HG02973 (cell line): ENCODE data around the gene TPD52L1.

ENCODE experiments used
- ATAC-seq: cut with Tn5 transposase; IDR thresholded peaks from one replicate; pipeline ENCODE4 v1.9.1; 2021; ENCODE audit warnings: moderate library complexity; ENCODE audit not compliant: unreplicated experiment

The TPD52L1 gene

DNA sequence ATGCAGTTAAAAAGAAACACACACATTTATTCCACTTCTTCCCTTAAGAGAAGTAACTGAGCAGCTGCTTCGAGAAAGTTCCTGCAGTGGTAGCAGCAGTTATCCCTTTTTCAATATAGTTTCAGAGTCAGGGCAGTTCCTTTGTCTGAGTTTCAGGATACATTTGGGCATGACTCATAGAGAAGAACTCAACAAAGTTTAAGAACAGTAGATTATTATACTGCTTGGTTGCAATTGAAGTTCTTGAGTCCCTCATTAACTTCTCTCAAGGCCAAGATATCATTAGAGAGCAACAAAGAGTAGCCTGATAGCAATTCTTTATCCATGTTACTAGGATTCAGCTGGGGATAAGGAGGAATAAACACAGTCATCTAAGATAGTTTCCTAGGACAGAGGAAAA lies 54.4 kb downstream of the TPD52L1 start:
- no peak for ATAC-seq

DNA sequence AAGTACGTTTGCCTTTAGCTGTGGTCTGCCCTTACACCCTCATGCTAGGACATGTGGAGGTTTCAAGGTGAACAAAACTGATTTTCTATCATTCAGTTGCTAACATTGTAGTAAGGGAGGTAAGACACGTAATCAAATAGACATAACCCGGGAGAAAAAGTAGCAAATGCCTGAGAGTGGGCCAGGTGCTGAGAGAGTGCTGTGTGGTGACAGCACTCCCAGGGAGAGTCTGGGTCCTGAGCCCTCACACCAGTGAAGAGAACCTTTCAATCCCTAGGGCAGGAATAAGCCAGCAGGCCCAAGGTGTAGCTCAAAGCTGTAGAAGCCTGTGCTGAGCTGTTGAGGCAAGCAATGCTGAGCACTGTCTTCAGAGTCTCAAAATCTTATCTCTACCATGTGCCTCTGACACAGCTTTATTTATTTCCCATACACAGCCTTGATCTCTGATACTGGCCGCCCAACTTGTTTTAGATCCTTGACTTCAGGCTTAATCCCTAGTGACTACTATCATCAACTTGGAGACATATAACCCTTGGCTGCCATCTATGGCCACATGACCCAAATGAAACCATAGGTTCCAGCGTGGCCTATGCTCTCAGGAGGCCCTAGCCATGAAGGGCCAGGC lies 55.2 kb downstream of the TPD52L1 start:
- ATAC-seq: no peak

DNA sequence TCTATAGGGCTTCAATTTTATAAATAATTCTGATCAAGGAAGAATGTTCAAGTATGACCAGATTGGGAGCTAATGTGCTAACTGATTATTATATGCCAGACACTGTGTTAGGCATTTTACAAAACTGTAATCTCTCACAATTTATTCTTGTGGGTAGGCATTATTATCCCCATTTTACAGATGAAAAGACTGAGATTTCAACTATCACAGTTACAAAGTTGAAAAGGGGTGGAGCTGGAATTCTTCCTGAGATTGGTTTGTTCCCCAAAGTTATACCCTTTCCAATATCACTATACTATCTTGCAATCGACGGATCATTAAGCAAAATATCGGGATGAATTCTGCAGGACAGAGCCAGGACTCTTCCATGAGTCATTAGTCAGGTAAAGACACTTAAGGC lies 57.1 kb downstream of the TPD52L1 start:
- no peak for ATAC-seq

DNA sequence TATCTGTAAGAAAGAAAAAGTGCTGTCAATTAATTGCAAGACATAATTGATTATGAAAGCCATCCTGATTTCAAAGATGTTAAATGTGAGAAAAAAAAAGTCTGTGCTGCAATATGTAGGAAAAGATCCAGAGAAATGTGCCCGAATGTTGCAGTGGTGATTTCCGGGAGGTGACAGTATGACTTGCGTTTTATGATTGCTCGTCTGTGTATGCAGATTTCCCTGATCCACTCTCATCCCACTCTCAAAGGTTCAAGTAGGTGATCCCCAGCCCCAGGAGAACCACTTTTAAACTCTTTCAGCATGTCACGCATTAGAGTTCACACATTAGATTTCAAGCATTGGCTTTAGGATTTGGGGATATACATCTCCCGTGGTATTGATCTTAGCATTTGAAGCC lies 57.8 kb downstream of the TPD52L1 start:
- no peak for ATAC-seq

DNA sequence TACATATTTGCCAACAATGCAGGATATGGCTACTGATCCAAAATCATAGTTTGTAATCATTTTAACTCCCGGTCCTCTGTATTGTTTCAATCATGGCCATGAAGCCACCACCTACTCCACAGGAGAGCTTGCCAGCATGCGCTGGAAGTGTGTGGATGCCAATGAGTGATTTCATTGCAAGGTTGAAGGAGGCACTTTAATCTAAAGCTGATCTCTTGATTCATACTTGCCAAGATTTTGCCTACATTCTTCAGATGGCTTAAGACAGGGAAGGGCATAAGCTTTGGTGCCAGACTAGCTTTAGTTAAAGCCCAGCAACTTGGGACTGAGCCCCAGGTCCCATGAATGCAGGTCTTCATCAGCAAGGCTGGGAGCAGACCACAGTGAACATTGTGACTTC lies 58.8 kb downstream of the TPD52L1 start:
- ATAC-seq: no peak

DNA sequence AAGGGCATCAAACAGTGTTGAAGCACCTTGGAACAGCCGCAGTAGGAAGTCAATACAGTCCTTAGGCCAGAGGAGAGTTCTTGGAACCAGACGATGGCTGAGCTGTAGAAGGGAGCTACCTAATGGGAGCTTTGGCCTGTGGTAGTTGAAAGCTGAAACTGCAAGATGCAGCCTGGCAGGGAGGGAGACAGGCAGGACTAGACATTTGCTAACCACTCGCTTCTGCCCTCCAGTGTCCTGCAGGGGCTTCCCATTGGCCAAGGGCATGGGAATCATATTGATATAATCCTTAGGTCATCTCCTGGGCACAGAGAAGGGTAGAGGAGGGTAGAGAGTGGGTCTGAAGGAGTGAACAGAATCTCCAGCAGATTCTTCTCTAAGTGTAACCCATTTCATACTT lies 60.4 kb downstream of the TPD52L1 start:
- no peak for ATAC-seq

DNA sequence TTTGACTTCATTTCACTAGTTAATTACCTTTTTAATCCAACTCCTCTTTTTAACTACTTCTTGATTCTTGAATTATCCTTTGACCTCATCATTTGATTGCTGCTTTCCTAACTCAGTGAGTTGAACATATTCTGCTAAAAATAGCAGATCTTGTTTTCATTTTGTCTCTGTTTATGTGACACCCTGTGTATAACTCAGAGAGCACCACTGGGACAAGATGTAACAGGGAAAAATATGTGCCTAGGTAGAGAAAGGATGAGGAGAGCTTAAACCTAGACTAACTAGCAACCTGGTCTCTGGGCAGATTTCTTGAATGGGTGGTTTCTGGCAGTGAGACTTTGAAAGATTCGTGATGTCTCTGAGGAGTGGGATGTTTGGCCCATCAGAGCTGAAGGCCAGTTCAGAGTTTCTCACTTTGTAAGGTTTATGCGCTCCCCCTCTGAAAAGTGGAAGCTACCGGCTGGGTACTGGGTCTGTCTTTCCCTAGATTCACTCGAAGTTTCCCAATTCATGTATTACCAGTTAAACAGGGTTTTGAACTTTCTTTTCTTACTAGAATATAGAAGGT lies 61.8 kb downstream of the TPD52L1 start:
- ATAC-seq: no peak

DNA sequence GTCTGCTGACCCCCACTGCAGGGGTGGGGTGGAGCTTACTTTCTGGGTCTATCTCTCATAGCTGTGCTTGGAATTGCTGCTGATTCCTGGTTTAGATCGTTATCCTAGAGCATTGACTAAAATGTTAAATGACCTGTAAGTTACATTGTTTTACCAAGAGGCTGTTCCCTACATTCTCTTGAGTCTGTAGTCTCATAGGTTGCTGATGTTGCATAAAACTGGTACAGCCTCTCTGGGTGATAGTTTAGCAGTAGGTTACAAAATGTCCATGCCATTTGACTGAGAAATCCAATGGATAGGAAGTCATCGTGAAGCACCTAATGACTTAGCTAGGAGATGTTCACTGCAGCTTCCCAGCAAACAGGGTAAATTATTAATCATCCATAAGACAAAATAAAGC lies 62.4 kb downstream of the TPD52L1 start:
- no peak for ATAC-seq

DNA sequence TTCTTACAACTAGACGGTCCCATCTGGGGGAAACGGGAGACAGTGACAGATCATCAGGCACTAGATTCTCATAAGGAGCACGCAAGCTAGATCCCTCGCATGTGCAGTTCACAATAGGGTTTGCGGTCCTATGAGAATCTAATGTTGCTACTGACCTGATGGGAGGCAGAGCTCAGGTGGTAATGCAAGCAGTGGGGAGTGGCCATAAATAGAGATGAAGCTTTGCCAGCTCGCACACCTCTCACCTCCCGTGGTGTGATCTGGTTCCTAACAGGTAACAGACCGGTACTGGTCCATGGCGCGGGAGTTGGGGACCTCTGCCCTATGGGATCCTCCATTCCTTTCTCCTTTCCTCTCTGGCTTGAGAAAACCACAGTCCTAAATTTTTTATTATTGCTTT lies 63.8 kb downstream of the TPD52L1 start:
- ATAC-seq: no peak

DNA sequence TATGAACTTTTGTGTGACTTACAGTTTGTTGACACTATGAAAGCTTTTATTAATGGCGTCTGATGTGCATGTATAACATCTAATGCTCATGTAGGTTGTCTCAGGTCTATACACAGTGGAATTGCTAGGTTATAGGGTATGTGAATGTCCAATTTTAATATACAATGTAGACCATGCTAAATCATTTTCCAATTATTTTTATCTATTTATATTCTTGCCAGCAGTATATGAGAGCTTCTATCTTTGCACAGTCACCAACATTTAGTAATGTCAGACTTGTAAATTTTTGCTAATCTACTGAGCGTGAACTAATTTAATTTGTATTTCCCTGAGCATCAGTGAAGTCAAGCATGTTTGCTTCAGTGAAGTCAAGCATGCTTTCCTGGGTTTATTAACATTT lies 64.4 kb downstream of the TPD52L1 start:
- ATAC-seq: no peak

DNA sequence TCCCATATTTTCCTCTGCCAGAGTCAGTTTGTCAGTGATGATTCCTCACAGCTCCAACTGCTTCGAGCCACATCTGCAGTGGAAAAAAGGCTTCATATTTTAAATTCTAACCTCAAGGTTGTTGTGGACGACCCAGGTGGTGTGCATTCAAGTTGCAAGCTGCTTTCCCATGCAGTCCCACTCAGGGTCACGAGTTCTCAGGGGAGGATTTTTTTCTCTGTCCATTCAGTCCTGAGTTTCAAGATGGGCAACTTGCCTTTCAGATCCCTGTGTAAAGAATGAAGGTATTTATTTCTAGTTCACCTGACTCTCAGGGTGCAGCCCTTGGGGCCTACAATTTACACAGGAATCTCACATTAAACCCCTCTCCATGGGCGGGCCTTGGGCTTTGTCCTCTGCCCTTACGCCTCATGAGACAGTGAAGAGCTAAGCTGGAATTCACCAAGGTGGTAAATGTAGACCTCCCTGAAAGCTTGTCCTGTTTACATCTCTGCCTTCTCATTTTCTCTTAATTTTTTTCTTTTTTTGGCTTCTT lies 65.9 kb downstream of the TPD52L1 start:
- no peak for ATAC-seq

DNA sequence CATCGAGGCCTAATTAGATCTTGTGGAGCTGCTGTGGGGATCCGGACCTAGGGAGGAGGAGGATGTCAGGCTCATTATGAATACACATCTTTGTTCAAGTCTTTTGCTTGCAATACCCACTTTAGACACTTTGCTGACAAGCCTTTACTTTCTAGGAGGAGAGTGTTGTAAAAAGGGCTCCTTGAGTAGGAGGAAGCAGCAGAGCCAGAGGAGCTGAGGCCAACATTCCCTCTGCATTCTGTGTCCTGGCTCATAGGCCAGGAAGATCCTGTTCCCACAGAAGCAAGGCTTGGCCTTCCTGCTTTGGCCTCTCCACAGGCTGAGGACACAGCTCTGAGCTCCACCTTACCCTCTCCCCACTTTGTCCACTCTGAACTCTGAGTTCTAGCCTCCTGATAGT lies 67.1 kb downstream of the TPD52L1 start:
- no peak for ATAC-seq

DNA sequence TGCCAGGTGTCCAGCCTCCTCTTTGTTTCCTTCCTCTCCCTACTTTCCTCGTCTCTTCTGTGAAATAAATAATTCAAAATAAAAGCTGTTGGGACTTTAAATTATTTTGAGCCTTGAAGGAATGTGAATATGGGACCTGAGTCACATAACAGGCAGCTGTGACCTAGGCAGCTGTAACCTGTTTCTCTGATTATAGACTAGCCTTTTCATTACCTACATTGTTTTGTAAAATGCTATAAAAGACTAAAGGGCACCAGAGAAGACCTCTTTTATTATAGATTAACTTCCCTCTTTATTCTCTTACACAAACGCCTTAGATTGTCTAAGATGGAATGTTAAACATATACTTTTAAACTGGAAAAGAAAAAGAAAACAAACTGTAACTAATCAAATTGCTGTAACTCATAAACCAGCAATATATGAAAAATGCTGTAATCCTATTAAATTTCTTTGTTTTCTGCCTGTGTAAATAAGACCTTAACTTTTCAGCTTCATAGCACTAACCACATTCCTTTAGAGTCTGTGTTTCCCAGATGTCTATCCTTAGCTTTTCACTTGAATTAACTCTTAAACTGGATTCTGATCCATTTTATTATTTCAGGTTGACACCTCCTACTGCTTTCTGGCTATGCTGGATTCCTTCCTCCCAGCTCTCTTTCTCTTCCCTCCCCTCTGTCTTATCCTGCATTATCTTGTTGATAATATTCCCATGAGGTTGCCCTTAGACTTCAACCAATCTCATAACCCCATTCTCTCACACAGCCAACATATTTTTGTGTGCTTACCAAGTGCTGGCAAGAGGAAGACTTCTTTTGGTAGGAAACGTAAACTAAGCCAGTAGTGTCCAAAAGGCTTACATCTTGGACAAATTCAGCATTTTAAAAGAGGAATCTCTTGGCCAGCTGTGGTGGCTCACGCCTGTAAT lies 69.2 kb downstream of the TPD52L1 start:
- no peak for ATAC-seq

DNA sequence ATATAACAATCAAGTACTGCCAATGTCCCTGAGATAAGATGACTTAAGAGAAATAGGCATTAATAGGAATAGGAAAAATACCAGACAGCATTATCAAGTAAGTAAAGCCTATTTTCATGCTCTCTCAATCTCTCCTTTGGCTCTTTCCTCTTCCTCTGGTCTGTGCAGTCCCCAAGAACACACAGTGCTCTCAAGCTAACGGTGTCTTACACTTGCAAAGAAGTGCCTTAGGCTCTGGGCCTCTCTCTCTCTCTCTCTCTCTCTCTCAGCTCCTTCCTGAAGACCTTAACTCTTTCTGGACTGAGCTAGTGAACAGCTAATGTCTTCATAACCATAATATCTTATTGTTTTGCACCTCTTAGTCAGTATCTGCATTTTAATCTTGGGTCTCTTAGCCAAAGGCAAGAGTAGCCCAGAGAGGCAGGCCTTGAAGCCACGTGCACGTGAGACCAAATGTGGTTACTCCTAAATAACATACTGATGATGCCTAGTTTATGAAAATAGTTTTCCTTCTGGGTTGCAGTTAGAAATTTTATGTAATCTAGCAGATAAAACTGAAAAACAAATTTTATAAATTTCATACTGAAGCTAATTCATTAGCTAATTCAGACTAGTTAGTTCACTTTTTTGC lies 70.8 kb downstream of the TPD52L1 start:
- ATAC-seq: no peak

DNA sequence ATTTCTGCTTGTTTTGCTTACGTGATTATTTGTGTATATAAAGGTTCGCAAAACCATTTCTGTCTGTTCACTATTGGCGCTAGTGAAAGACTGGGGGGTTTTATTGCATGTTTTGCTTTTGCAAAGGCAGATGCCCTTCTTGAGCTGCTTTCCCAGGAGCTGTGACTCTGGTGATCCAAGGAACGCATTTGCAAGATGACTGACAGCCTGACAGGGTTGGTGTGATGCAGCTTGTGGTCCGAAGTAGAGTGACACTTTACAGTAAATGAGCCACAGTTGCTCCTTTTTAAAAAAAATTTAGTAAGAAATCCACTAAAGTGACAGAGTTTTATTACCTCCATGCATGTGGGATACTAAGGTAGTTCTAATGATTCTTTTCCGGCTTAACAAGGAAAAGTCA lies 73.7 kb downstream of the TPD52L1 start:
- ATAC-seq: no peak

DNA sequence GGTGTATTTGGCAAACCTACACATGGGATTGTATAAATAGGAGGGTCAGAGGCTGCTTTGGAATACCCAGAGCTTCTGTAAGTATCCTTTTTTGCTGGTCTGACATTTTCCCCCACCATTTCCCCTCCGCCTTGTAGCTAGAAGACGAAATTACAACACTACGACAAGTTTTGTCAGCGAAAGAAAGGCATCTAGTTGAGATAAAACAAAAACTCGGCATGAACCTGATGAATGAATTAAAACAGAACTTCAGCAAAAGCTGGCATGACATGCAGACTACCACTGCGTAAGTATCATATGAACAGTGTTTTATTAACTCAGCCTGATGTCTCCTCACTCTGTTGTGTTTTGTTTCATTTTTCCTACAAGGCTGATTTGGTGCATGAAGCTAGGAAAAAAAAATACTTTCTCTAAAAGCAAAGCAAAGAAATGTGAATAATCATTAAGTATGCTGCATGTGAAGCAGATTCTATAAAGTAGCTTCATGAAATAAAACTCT lies 75.5 kb downstream of the TPD52L1 start:
- no peak for ATAC-seq

DNA sequence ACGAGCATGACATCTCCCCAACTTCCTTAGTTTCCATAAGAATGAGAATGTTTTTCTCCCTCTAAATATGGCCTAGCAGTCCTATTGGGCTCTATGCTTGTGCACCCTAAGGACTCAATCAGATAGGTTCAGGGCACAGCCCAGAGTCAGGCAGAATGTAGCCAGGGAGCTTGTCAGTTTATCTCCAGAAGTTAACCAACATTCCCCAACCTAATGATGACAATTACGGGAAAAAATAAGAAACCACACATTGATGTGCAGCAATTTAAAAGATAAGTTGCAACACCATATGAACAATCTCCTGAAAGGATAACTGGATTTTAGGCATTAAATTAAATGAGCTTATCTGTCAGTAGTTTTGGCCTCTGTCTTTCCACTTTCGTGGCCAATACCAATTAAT lies 77.1 kb downstream of the TPD52L1 start:
- ATAC-seq: no peak

DNA sequence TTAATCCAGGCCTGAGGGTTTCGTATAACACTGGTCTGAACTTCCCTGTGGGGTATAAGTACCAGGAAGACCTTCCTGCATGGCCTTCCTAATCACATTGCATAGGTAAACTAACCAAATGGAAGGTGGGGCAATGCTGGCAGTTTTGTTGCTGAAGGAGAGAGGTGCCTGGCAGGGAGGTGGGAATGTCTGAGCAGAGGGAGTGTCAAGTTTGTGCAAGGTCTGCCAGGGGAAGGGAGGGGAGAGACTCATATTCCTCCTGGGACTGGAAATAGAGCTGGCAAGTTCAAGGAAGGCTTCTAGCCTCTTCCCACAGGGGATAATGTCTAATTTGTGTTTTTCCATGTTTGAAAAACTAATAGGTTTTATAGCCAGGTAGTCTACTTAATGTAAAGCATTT lies 77.6 kb downstream of the TPD52L1 start:
- ATAC-seq: no peak

DNA sequence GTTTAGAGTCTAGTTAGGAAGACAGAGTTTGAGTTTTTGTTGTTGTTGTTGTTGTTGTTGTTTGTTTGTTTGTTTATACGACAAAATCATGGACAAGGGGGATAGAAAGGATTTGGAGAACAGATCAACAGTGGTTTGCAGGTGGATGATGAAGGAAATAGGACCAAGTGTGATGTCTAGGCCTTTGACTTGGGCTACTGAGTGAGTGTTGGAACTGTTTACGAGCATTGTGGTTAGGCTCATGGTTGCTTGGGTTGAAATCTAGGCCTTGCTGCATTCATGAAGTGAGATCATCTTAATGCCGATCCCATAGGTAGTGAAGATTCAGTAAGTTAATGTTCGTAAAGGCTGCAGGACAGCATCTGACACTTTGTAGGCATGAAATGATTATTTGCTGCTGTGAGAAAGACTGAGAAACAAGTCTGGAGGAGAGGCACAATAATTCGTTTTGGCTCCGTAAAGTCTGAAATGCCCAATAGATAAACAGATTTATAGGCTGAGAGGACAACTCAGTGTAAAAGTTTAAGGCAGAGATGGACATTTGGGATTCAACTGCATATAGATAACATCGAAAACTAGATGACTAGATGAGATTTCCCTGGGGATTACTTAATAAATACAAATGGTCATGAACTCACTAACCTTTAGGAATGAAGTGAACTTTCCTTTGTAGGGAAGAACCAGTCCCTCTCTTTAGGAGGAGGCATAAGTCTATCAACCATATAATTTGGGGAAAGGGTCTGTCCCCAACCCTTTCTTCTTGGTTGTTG lies 78.2 kb downstream of the TPD52L1 start:
- no peak for ATAC-seq

DNA sequence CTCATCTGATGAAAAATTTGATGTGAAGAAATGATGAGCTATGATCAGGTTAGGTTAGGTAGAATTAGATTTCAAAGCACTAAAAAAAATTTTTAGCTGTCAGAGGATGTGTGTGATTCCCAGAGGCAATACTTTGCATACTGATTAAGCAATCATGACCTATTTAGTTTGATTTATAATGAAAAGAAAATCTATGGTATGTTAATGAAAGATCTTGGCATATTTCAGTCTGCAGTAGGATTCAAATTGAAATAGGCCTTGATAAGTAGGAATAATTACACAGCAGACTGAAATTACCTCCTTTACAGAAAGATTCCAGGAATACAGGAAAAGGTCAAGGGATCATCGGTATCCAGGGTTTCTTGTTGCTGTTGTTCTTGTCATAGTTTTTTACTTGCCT lies 78.9 kb downstream of the TPD52L1 start:
- ATAC-seq: no peak

DNA sequence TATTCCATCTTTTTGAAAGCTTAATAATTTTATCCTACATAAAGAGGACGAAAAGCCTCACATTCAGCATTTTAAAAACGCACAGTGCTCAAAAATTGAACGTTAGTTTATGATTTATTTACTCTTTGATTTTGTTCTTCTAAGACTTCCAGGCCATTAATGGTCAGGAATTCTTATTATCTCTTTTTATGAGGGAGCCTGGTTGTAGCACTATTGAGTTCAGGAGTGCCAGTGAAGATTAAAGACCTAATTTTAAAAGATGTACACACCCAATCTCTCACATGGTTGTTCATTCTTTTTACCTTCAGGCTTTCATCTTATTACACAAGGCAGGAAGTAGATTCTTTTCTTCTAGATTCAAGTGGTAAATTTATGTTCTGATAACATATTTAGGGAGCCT lies 79.6 kb downstream of the TPD52L1 start:
- no peak for ATAC-seq
